ENCODE data around the gene TRNAU1AP.

DNA sequence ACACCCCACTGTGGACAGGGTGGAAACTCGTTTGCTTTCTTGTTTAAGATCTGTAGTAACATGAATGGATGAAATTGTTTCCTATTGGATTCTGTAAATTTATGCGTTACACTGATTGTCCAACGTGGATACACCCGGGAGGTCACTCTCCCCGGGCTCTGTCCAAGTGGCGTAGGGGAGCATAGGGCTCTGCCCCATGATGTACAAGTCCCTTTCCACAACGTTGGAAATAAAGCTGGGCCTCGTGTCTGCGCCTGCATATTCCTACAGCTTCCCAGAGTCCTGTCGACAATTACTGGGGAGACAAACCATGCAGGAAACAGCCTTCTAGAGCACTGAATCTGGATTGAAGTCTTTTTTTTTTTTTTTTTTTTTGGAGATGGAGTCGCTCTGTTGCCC is 45.6 kb upstream of the TRNAU1AP start:
- TF ChIP-seq, protein P1, sequence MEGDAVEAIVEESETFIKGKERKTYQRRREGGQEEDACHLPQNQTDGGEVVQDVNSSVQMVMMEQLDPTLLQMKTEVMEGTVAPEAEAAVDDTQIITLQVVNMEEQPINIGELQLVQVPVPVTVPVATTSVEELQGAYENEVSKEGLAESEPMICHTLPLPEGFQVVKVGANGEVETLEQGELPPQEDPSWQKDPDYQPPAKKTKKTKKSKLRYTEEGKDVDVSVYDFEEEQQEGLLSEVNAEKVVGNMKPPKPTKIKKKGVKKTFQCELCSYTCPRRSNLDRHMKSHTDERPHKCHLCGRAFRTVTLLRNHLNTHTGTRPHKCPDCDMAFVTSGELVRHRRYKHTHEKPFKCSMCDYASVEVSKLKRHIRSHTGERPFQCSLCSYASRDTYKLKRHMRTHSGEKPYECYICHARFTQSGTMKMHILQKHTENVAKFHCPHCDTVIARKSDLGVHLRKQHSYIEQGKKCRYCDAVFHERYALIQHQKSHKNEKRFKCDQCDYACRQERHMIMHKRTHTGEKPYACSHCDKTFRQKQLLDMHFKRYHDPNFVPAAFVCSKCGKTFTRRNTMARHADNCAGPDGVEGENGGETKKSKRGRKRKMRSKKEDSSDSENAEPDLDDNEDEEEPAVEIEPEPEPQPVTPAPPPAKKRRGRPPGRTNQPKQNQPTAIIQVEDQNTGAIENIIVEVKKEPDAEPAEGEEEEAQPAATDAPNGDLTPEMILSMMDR (IDR thresholded peaks at IDR 0.05): no peak
- no peak for TF ChIP-seq POLR2A (IDR thresholded peaks at IDR 0.05)
